Activated CD8-positive, alpha-beta memory T cell treated with anti-CD3 and anti-CD28 coated beads, Interleukin-2, amount 50 U/mL, for 48 hours (primary cell): ENCODE results near the gene RAB22A.
"Not testable (repeated sequence)": the region's sequence is repeated elsewhere in the genome, so short reads cannot be mapped to it uniquely, and the experiment has no call there.

Experiments
- DNase-seq: peaks from one replicate; pipeline ENCODE4 v3.0.0-alpha.2; 2020

RAB22A gene

GRCh38 chr20:58389968-58390658, 80.6 kb downstream of the RAB22A start:
- no peak for DNase-seq

DNA sequence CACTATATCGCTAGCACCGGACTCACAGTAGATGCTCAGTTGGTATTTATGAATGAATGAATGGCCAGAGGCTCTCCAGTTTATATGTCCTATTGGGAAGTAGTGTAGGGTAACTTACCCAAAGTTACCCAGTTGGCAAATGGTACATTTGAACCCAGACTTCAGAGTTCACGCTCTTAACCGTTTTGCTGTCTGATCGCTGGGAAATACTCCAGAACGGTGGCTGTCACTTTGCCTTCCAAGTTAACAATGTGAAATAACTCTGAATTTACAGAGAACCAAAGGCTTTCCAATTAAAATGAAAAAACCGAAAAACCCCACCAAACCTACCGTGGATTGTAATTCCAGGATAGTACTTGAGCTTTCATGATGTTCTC, 81.1 kb downstream of the RAB22A start:
- DNase-seq: no peak

- DNase-seq: no peak
Observed at GRCh38 chr20:58392286-58392685, 82.8 kb downstream of the RAB22A start.

GRCh38 chr20:58393299-58393698, 83.8 kb downstream of the RAB22A start:
- DNase-seq: no peak

GRCh38 chr20:58394801-58395200, 85.3 kb downstream of the RAB22A start:
- DNase-seq: no peak

DNA sequence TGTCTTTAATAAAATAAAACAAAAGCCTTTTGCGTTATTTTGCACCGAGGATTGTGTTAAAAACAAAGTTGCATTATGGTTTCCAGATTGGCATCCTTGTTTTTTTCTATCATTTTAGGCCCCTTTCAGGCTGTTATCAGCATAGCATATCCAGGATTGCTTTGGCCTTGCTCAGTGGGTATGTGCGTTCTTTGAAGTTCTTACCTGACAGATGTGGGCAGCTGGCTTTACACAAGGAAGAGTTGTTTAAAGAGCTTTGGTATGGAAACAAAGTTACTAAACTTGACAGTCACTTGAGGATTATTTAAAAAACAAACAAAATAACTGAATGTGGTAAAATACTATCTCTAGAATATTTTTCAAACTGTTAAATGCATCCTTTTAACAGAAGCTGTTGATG, 86.1 kb downstream of the RAB22A start:
- no peak for DNase-seq

- DNase-seq: no peak
Observed at GRCh38 chr20:58397429-58397828, 87.9 kb downstream of the RAB22A start.

GRCh38 chr20:58398254-58398653, 88.7 kb downstream of the RAB22A start:
- DNase-seq: no peak

GRCh38 chr20:58399926-58400325, 90.4 kb downstream of the RAB22A start:
- no peak for DNase-seq

DNA sequence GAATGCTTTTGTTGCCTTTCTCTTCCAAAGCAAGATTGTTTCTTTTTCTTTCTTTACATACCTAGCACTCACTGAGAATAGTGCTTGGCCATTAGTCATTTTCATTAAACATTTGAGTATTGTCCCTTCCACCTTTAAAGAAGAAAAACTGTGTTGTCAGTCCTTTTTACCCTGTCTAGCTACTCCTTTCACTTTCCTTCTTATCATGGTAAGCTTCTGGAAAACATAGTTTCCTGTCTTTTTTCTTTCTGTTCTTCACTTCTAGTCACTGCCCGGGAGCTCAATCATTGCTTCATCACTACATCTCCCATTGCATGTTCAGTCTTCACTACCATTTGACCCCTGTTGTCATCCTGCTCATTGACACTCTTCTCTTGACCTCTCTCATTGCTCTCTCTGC, 91.6 kb downstream of the RAB22A start:
- no peak for DNase-seq

DNA sequence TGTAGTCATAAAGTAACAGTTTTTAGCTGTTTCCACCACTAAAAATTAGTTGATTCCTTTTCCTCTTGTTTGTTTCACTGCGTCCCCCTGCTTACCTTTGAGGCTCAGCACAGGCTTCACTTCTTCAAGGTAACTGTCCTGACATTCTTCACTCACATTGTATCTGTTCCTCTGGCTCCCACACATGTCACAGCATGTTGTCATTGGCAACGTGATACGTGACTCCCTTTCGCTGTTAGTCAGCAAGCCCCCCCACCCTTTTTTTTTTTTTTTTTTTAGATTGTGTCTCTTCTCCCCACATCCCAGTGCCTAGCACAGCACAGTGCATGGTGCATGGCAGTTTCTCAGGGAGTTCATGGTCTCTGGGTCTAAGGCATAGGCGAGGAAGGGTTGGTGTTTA, 92.8 kb downstream of the RAB22A start:
- no peak for DNase-seq

GRCh38 chr20:58402827-58403226, 93.3 kb downstream of the RAB22A start:
- no peak for DNase-seq

DNA sequence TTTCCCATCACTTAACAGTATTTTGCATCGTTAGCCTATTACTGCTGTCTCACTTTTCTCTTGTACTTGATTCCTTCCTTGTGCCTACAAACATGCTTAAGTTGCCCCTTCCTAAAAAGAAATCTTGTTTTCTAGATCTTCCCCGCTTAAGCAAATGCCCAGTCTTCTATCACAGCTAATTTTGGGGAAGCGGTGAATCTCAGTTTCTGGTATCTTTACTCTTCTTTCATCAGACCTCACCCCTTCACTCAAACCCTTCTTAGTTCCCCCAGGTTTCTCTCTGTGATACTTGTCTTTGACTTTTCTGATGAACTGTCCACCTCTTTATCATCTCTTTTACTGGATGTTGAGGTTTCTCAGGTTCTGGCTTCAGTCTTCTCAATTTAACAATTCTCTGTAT, 93.8 kb downstream of the RAB22A start:
- DNase-seq: no peak

- no peak for DNase-seq
Observed at GRCh38 chr20:58405504-58406291, 96.2 kb downstream of the RAB22A start.

- DNase-seq: no peak
Observed at GRCh38 chr20:58406422-58407001, 97.0 kb downstream of the RAB22A start.

GRCh38 chr20:58407201-58407873, 97.8 kb downstream of the RAB22A start:
- no peak for DNase-seq

GRCh38 chr20:58407966-58408557, 98.5 kb downstream of the RAB22A start:
- DNase-seq: no peak

- no peak for DNase-seq
Observed at GRCh38 chr20:58408603-58409246, 99.2 kb downstream of the RAB22A start.

- DNase-seq: not testable (repeated sequence)
Observed at GRCh38 chr20:58414216-58414615, 104.7 kb downstream of the RAB22A start.

GRCh38 chr20:58414786-58415185, 105.3 kb downstream of the RAB22A start:
- DNase-seq: not testable (repeated sequence)

DNA sequence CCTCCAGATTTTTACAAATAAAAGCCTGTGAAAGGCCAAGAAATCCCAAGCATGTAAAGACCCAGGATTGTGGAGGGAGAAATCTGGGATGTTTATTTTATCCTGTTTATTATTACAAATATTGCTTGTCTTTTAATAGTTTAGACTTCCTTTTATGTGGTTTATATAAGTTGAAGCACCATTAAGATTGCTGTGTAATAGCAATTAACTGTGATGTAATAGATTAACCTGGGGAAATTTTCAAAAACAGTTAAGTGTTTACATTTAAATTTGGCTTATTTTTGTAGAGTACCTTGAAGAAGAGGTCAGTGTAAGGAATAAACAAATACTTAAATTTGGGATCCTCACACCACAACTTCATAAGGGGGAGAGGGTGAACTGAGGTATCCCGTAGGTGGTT, 106.5 kb downstream of the RAB22A start:
- DNase-seq: no peak

DNA sequence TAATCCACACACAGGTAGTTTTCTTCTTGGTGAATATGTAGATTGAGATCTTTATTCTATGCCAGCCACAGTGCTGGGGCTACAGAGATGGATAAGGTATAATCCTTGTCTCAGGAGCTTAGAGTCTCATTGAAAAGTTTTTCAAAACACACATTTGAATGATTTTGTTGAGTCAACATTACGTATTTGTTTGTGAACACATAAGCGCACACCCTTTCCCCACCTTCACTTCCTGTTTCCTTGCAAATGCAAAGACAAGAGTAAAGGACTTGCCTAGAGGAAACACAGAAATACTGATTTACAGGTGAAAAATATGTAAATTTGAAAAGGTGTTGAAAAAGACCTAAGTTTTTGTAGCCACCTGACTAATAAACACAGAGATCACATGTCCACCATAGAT, 107.3 kb downstream of the RAB22A start:
- DNase-seq: no peak
